HG03521 (cell line): ENCODE measurements around the gene ZNF845.
"Not testable (repeated sequence)": the region's sequence is repeated elsewhere in the genome, so short reads cannot be mapped to it uniquely, and the experiment has no call there.

Experiments used
- ATAC-seq: cut with Tn5 transposase; IDR thresholded peaks from one replicate; pipeline ENCODE4 v1.9.1; 2021; ENCODE audit warnings: mild to moderate bottlenecking, moderate library complexity; ENCODE audit not compliant: unreplicated experiment

Gene ZNF845

DNA sequence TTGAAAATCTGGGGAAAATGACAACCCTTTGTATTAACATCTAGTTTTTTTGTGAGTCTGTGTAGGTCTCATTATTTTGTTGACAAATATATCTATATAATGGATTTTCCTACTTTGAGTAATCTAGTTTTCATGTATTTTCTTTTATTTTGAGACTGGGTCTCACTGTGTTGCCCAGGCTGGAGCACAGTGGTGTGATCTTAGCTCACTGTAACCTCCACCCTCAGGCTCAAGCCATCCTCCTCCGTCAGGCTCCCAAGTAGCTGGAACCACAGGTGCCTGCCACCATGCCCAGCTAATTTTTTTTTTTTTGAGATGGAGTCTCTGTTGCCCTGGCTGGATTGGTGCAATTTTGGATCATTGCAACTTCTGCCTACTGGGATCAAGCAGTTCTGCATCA is 41.2 kb downstream of the ZNF845 start:
- no peak for ATAC-seq

DNA sequence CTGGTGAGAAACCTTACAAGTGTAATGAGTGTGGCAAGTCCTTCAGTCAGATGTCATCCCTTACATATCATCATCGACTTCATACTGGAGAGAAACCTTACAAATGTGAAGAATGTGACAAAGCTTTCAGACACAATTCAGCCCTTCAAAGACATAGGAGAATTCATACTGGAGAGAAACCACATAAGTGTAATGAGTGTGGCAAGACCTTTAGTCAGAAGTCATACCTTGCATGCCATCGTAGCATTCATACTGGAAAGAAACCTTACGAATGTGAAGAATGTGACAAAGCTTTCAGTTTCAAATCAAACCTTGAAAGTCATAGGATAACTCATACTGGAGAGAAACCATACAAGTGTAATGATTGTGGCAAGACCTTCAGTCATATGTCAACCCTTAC is 47.8 kb downstream of the ZNF845 start:
- no peak for ATAC-seq

GRCh38 chr19:53388168-53388567 is 54.6 kb downstream of the ZNF845 start:
- no peak for ATAC-seq

DNA sequence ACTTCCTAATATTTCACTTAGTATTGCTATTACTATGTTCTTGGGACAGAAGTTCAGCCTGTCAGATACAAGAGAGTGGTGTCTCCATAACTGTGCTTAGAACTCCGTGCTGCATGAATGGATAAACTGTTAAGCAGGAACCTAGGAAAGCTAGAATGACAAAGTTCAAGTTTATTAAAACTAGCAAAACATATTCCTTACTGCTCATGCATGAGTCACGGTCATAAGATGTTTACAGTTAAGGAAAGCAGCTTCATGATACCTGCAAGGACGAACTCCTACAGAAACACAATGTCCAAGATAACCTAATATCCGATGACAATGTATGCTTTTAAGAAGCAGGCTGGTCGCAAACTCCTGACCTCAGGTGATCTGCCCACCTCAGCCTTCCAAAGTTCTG is 55.4 kb downstream of the ZNF845 start:
- ATAC-seq, result no peak

DNA sequence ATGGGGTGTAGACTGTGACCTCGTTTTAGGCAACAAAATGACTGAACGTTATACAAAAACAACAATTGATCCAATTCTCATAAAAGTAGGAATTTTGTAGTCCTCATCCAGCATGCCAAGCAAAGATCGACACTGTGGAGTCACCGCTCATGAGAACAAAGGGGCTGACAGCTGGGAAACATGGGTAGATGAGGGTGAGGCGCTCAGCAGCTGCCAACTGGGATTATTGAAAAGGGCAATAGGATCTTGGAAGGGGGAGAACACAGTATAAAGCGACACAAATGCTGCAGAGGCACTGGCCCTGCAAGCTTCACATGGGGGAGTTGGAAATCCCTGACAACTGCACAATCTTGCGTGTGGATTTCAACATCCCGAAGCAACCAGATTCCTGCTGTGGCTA is 56.0 kb downstream of the ZNF845 start:
- no peak for ATAC-seq

- ATAC-seq, result no peak
Measured at GRCh38 chr19:53389978-53390377, 56.4 kb downstream of the ZNF845 start.

DNA sequence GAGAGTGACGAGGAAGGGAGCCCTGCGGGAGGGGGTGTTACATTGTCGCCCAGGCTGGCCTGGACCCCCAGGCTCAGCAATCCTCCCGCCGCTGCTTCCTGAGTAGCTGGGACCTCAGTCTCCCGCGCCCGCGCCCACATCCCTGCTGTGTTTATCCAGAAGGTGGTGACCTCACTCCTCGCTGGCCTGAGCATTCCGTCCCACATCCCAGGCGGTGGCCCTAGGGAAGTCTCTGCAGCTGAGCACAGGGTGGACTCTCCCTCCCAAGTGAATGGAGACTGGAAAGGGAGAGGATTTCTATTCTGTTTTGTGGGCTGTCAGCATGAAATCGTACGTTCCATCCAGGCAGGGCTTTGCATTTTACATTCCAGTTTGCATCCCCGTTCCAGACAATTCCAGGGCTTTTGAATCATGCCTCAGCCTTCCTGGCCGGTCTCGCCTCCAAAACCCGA is 61.0 kb downstream of the ZNF845 start:
- no peak for ATAC-seq

- peak; percentile 85 for ATAC-seq
Measured at GRCh38 chr19:53394974-53395839, 61.7 kb downstream of the ZNF845 start, which contains the start of gene ZNF765. TSS of gene ZNF765 (plus strand) at chr19:53395149. CDS start at chr19:53398016, 2,867 bp downstream.

GRCh38 chr19:53395840-53396524 is 62.4 kb downstream of the ZNF845 start:
- ATAC-seq, result not testable (repeated sequence)

DNA sequence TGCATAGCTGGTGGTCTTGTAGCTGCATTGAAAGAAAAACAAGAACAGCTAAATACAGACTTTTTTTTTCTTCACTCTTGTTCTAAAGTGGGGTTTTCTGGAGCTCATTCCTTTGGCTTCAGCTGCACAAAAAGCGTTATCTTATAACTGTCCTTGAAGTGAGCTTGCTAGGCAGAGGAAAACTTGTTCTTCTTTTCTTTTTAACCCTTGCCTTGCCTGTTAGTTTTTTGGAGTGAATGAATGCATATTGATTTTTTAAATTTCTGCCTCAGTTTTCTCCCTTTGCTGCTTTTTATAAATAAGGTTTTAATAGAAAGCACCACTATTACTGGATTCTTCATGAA is 62.9 kb downstream of the ZNF845 start:
- no peak for ATAC-seq

GRCh38 chr19:53397918-53398317 is 64.4 kb downstream of the ZNF845 start:
- ATAC-seq, result not testable (repeated sequence)
